Mesenchymal stem cell (in vitro differentiated cells and primary cell): ENCODE measurements around the gene INHBC.
"Not testable (repeated sequence)": the region's sequence is repeated elsewhere in the genome, so short reads cannot be mapped to it uniquely, and the experiment has no call there.

ENCODE experiments used
- DNase-seq: peaks from one replicate; pipeline ENCODE4 v3.0.0-alpha.2; 2013
- H2AFZ ChIP-seq: one replicate; pipeline ENCODE4 v1.6.1; 2013; ENCODE audit warnings: low read depth, mild to moderate bottlenecking, control low read depth, inconsistent platforms, low read length, moderate library complexity
- H2AK5ac ChIP-seq: 2 replicates; pipeline ENCODE4 v1.6.1; 2013; ENCODE audit warnings: low read length, moderate library complexity, mild to moderate bottlenecking, inconsistent platforms; ENCODE audit not compliant: severe bottlenecking
- H2BK120ac ChIP-seq: one replicate; pipeline ENCODE4 v1.6.1; 2013; ENCODE audit warnings: low read depth, mild to moderate bottlenecking, inconsistent platforms, low read length, moderate library complexity
- H2BK12ac ChIP-seq, 2 experiments: one replicate each; pipeline ENCODE4 v1.6.1; 2013; ENCODE audit warnings: inconsistent platforms in 2 of 2, low read length in 2 of 2, mild to moderate bottlenecking in 2 of 2, moderate library complexity in 2 of 2, control low read depth in 1 of 2
- H2BK15ac ChIP-seq: one replicate; pipeline ENCODE4 v1.6.1; 2013; ENCODE audit warnings: mild to moderate bottlenecking, low read depth, inconsistent platforms; ENCODE audit not compliant: poor library complexity, severe bottlenecking
- H2BK5ac ChIP-seq: 2 replicates; pipeline ENCODE4 v1.6.1; 2013; ENCODE audit warnings: low read depth, mild to moderate bottlenecking, low read length, control low read depth, inconsistent platforms; ENCODE audit not compliant: poor library complexity, severe bottlenecking
- H3K14ac ChIP-seq, 2 experiments: one replicate each; pipeline ENCODE4 v1.6.1; 2013; ENCODE audit warnings: inconsistent platforms in 2 of 2, low read length in 2 of 2, control low read depth in 1 of 2, mild to moderate bottlenecking in 1 of 2, moderate library complexity in 1 of 2
- H3K18ac ChIP-seq, 2 experiments: one replicate each; pipeline ENCODE4 v1.6.1; 2013; ENCODE audit warnings: inconsistent platforms in 2 of 2, low read length in 2 of 2, control low read depth in 1 of 2, low read depth in 1 of 2, mild to moderate bottlenecking in 1 of 2
- H3K23ac ChIP-seq, 2 experiments: one replicate each; pipeline ENCODE4 v1.6.1; 2013; ENCODE audit warnings: inconsistent platforms in 2 of 2, low read length in 2 of 2, mild to moderate bottlenecking in 2 of 2, moderate library complexity in 2 of 2, control low read depth in 1 of 2
- H3K27ac ChIP-seq: 2 replicates; pipeline ENCODE4 v1.5.1; 2013; ENCODE audit warnings: mild to moderate bottlenecking, moderate library complexity, low read length, control low read depth, inconsistent platforms; ENCODE audit not compliant: poor library complexity, severe bottlenecking
- H3K27me3 ChIP-seq, 2 experiments: 2 replicates each; pipeline versions ENCODE4 v1.6.1 to v1.7.0; 2013; ENCODE audit warnings: low read length in 2 of 2, mild to moderate bottlenecking in 2 of 2, moderate library complexity in 2 of 2, control low read depth in 1 of 2, inconsistent platforms in 1 of 2; ENCODE audit not compliant: control insufficient read depth in 1 of 2, insufficient read depth in 1 of 2
- H3K36me3 ChIP-seq, 2 experiments: 2 replicates each; pipeline versions ENCODE4 v1.6.1 to v1.7.0; 2013; ENCODE audit warnings: low read length in 2 of 2, control low read depth in 1 of 2, inconsistent platforms in 1 of 2, low read depth in 1 of 2, mild to moderate bottlenecking in 1 of 2; ENCODE audit not compliant: insufficient read depth in 2 of 2, control insufficient read depth in 1 of 2
- H3K4ac ChIP-seq, 2 experiments: one replicate each; pipeline ENCODE4 v1.6.1; 2013; ENCODE audit warnings: inconsistent platforms in 2 of 2, low read length in 2 of 2, mild to moderate bottlenecking in 2 of 2, moderate library complexity in 2 of 2, control low read depth in 1 of 2, low read depth in 1 of 2
- H3K4me1 ChIP-seq: 2 replicates; pipeline ENCODE4 v1.6.1; 2013; ENCODE audit warnings: low read depth, low read length, control low read depth; ENCODE audit not compliant: control insufficient read depth, insufficient read depth
- H3K4me2 ChIP-seq: 2 replicates; pipeline ENCODE4 v1.6.1; 2013; ENCODE audit warnings: low read length, mild to moderate bottlenecking, inconsistent platforms; ENCODE audit not compliant: poor library complexity, severe bottlenecking
- H3K4me3 ChIP-seq, 2 experiments: 2 replicates each; pipeline versions ENCODE4 v1.5.1 to v1.7.0; 2013; ENCODE audit warnings: low read length in 2 of 2, mild to moderate bottlenecking in 2 of 2, control low read depth in 1 of 2, low read depth in 1 of 2; ENCODE audit not compliant: insufficient read depth in 1 of 2
- H3K79me1 ChIP-seq: replicated peaks from 2 replicates; pipeline ENCODE4 v1.6.1; 2013; ENCODE audit warnings: mild to moderate bottlenecking, control low read depth, low read length, inconsistent platforms; ENCODE audit not compliant: poor library complexity, severe bottlenecking
- H3K9ac ChIP-seq: 2 replicates; pipeline ENCODE4 v1.7.0; 2013; ENCODE audit warnings: mild to moderate bottlenecking, low read length, moderate library complexity
- H3K9me3 ChIP-seq: 2 replicates; pipeline ENCODE4 v1.7.0; 2013; ENCODE audit warnings: mild to moderate bottlenecking, low read length; ENCODE audit not compliant: control insufficient read depth
- H4K8ac ChIP-seq: one replicate; pipeline ENCODE4 v1.6.1; 2013; ENCODE audit warnings: inconsistent platforms, mild to moderate bottlenecking, low read length, moderate library complexity
- H4K91ac ChIP-seq: one replicate; pipeline ENCODE4 v1.6.1; 2013; ENCODE audit warnings: mild to moderate bottlenecking, low read length, inconsistent platforms
- WGBS: methylation state at CpG from one replicate; pipeline ENCODE4 v1.1.7; 2013; ENCODE audit warnings: mixed read lengths; 5-methylcytosine and 5-hydroxymethylcytosine counted together

INHBC gene

DNA sequence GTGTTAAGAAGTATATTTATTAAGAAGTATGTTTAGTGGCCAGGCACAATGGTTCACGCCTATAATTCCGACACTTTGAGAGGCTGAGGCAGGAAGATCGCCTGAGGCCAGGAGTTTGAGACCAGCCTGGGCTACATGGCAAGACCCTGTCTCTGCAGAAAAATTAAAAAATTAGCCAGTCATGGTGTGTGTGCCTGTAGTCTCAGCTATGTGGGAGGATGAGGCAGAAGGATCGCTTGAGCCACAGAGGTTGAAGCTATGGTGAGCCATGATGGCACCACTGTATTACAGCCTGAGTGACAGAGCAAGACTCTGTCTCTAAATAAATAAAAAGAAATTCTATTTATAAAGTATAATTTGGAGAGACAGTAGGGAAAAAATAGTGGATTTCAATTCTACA lies 24.1 kb upstream of the INHBC start:
- H2AFZ ChIP-seq: no peak overlapping the region
- H3K4me2 ChIP-seq: no peak overlapping the region
- H2BK12ac ChIP-seq: no peak overlapping the region
- H3K9ac ChIP-seq: no peak overlapping the region
- no peak overlapping the region for H2BK120ac ChIP-seq
- no peak overlapping the region for H3K4ac ChIP-seq
- H3K4me3 ChIP-seq: no peak overlapping the region
- 95% methylated on average over 4 of the region's 4 CpGs for WGBS
- no peak overlapping the region for H4K91ac ChIP-seq
- no peak overlapping the region for H3K14ac ChIP-seq
- no peak overlapping the region for H3K23ac ChIP-seq
- DNase-seq: no peak
- H2AK5ac ChIP-seq: no peak overlapping the region
- H2BK15ac ChIP-seq: no peak overlapping the region
- no peaks in the 10 kb centered on the region for H3K9me3 ChIP-seq
- H3K36me3 ChIP-seq: no peaks in the 10 kb centered on the region
- H3K4me1 ChIP-seq: no peaks in the 10 kb centered on the region
- no peak overlapping the region for H4K8ac ChIP-seq
- H3K27ac ChIP-seq: no peak overlapping the region
- no peaks in the 10 kb centered on the region for H3K27me3 ChIP-seq
- H3K79me1 ChIP-seq: peaks cover 19% of the 10 kb centered on the region
- no peak overlapping the region for H3K18ac ChIP-seq
- H2BK5ac ChIP-seq: no peak overlapping the region

DNA sequence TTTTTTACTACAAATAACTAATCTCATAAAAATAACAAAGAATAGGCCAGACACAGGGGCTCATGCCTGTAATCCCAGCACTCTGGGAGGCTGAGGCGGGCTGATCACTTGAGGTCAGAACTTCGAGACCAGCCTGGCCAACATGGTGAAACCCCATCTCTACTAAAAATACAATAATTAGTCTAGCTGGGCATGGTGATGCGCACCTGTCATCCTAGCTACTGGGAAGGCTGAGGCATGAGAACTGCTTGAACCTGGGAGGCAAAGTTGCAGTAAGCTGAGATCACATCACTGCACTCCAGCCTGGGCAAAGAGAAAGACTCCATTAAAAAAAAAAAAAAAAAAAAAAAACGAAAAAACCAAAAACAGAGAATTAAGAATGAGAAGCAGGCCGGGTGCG lies 20.4 kb upstream of the INHBC start:
- H3K4ac ChIP-seq, H3K9me3 ChIP-seq, H3K14ac ChIP-seq, H2BK12ac ChIP-seq, H3K4me3 ChIP-seq, H2AFZ ChIP-seq, H2AK5ac ChIP-seq, H3K4me2 ChIP-seq, H3K27me3 ChIP-seq, H3K4me1 ChIP-seq, H4K8ac ChIP-seq, H4K91ac ChIP-seq, H3K9ac ChIP-seq, H3K27ac ChIP-seq, DNase-seq, H2BK5ac ChIP-seq, H2BK15ac ChIP-seq, H3K36me3 ChIP-seq, H3K18ac ChIP-seq, H3K23ac ChIP-seq, H2BK120ac ChIP-seq: not testable (repeated sequence)
- 86% methylated on average over 5 of the region's 6 CpGs for WGBS
- peaks cover 18% of the 10 kb centered on the region for H3K79me1 ChIP-seq

DNA sequence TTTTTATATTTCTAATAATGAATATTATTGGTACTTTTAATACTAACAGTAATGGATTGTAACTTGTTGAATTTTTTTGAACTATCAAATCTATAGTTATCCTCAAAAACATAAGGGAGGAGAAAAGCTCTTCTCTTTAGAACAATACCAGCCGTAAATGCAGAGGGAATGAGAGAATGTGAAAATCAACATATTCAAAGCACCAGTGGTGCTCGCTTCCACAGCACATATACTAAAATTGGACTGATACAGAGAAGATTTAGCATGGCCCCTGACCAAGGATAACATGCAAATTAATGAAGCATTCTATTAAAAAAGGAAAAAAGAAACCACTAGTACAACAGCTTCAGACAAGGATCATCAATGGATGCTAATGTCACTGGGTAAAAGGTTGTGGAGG lies 19.5 kb upstream of the INHBC start:
- Histone ChIP-seq H2BK120ac (no peak overlapping the region), H3K79me1 (peaks cover 23% of the 10 kb centered on the region), H3K36me3 (peaks cover 0 to 7% of the 10 kb centered on the region in 2 experiments), H3K9me3 (no peaks in the 10 kb centered on the region), H3K27me3 (no peaks in the 10 kb centered on the region), H2BK12ac (no peak overlapping the region), H2BK5ac (no peak overlapping the region), H3K18ac (no peak overlapping the region), H2BK15ac (no peak overlapping the region), H4K8ac (no peak overlapping the region), H2AFZ (no peak overlapping the region), H3K27ac (no peak overlapping the region), H3K9ac (no peak overlapping the region), H4K91ac (no peak overlapping the region), H3K23ac (no peak overlapping the region), H3K4me3 (no peak overlapping the region), H3K4me2 (no peak overlapping the region), H3K4ac (no peak overlapping the region), H2AK5ac (no peak overlapping the region), H3K4me1 (no peaks in the 10 kb centered on the region), H3K14ac (no peak overlapping the region)
- DNase-seq: no peak
- WGBS: 100% methylated on average over 2 of the region's 2 CpGs

DNA sequence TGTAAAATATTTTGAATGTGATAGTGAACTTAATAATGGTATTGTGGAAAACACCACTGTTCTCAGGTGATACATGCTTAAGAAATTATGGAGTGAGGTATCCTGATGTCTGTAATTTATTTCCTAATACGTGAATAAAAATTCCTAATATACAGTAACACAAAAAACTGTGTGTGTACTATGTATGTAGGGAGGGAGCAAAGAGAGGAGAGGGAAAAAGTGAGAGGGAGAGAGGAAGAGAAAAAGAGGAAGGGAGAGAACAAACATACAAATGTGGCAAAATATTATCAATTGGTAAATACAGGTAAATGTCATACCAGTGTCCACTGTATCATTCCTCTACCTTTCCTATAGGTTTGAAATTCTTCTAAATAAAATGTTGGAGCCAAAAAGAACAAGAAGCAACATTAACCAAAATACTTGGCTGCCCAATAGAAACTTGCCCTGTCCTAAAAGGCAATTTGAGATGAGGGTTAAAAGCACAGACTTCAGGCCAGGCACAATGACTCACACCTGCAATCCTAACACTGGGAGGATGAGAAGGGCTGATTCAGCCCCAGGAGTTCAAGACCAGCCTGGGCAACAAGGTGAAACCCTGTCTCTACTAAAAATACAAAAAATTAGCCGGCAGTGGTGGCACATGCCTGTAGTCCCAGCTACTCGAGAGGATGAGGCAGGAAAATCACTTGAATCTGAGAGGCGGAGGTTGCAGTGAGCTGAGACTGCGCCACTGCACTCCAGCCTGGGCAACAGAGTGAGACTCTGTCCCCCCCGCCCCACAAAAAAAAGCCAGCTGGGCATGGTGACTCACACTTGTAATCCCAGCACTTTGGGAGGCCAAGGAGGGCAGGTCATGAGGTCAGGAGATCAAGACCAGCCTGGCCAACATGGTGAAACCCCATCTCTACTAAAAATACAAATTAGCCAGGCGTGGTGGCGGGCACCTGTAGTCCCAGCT lies 18.3 kb upstream of the INHBC start:
- H3K23ac ChIP-seq: no peak overlapping the region
- WGBS: 89% methylated on average over 7 of the region's 8 CpGs
- H3K4me1 ChIP-seq: no peaks in the 10 kb centered on the region
- no peak overlapping the region for H2AK5ac ChIP-seq
- H2BK12ac ChIP-seq: no peak overlapping the region
- H4K91ac ChIP-seq: no peak overlapping the region
- H3K27me3 ChIP-seq: no peaks in the 10 kb centered on the region
- H3K79me1 ChIP-seq: peaks cover 21% of the 10 kb centered on the region
- H2AFZ ChIP-seq: no peak overlapping the region
- no peak overlapping the region for H2BK15ac ChIP-seq
- no peak overlapping the region for H3K18ac ChIP-seq
- peaks cover 0 to 15% of the 10 kb centered on the region in 2 experiments for H3K36me3 ChIP-seq
- H3K4me3 ChIP-seq: no peak overlapping the region
- no peak overlapping the region for H3K27ac ChIP-seq
- no peak overlapping the region for H4K8ac ChIP-seq
- no peak overlapping the region for H3K4me2 ChIP-seq
- H2BK120ac ChIP-seq: no peak overlapping the region
- H2BK5ac ChIP-seq: no peak overlapping the region
- no peaks in the 10 kb centered on the region for H3K9me3 ChIP-seq
- H3K14ac ChIP-seq: no peak overlapping the region
- no peak overlapping the region for H3K9ac ChIP-seq
- DNase-seq: peak; percentile 17
- H3K4ac ChIP-seq: no peak overlapping the region
